ENCODE data around the gene SDK2.

Gene SDK2

DNA sequence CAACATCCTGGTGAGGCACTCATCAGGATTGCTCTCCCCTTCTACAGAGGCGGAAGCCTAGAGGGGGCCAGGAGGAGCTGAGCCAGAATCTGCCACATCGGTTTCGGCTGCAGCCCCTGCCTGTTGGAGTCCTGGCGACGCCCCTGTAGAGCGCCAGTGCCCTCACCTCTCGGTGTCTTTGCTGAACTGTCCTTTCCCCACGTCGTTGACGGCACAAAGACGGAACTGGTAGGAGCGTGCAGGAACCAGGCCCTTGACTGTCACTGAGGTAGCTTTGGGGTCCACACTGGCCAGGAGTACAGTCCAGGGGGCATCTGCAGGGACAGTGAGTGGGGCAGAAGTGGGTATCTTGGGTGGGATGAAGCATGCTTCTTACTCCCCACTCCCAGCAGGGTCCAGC, 222.1 kb downstream of the SDK2 start:
- no peak overlapping the region for H3K4me2 ChIP-seq (ENCODE audit: low read length)
- H4K20me1 ChIP-seq (ENCODE audit: control insufficient read depth, insufficient read depth, low read depth, low read length) = no peaks in the 10 kb centered on the region
- no peaks in the 10 kb centered on the region for H3F3A ChIP-seq (ENCODE audit: control insufficient read depth, insufficient read depth)
- no peaks in the 10 kb centered on the region for H3K36me3 ChIP-seq (ENCODE audit: control insufficient read depth, low read length)
- TF ChIP-seq, protein P1, sequence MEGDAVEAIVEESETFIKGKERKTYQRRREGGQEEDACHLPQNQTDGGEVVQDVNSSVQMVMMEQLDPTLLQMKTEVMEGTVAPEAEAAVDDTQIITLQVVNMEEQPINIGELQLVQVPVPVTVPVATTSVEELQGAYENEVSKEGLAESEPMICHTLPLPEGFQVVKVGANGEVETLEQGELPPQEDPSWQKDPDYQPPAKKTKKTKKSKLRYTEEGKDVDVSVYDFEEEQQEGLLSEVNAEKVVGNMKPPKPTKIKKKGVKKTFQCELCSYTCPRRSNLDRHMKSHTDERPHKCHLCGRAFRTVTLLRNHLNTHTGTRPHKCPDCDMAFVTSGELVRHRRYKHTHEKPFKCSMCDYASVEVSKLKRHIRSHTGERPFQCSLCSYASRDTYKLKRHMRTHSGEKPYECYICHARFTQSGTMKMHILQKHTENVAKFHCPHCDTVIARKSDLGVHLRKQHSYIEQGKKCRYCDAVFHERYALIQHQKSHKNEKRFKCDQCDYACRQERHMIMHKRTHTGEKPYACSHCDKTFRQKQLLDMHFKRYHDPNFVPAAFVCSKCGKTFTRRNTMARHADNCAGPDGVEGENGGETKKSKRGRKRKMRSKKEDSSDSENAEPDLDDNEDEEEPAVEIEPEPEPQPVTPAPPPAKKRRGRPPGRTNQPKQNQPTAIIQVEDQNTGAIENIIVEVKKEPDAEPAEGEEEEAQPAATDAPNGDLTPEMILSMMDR (IDR thresholded peaks at IDR 0.05; ENCODE audit: low read depth, low read length, poor library complexity, severe bottlenecking) = no peak
- no peak for TF ChIP-seq EZH2phosphoT487 (IDR thresholded peaks at IDR 0.05; ENCODE audit: borderline replicate concordance, low read length)
- no peak overlapping the region for H3K4me3 ChIP-seq (ENCODE audit: low read length)
- H3K79me2 ChIP-seq (ENCODE audit: control insufficient read depth, low read length) = no peaks in the 10 kb centered on the region
- H3K9me2 ChIP-seq (replicated peaks; ENCODE audit: control insufficient read depth, low read length) = no peaks in the 10 kb centered on the region
- no peaks in the 10 kb centered on the region for H3K27me3 ChIP-seq (ENCODE audit: control insufficient read depth, low read length)
- H3K9me3 ChIP-seq (ENCODE audit: control insufficient read depth, insufficient read depth, low read length) = no peaks in the 10 kb centered on the region
- no peak overlapping the region for H3K27ac ChIP-seq (ENCODE audit: low read depth, low read length)
- no peaks in the 10 kb centered on the region for H3K4me1 ChIP-seq (ENCODE audit: control insufficient read depth, low read length)

DNA sequence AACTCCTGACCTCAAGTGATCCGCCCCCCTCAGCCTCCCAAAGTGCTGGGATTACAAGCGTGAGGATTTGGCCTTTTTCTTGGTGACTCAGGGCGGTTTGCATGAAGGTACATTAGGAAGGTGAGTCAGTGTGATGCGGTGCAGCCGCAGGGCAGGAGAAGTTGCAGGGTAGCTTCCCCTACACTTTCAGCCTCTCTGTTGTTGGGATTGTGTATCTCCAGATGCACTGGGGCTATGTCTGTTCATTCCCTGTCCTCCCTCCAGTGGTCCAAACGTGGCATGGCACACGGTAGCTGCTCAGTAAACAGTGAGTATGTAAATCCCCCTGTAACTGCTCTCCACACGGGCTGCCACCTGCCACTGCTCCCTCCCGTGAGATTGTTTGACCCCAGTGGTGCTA, 223.3 kb downstream of the SDK2 start:
- Histone ChIP-seq H3K9me2 (replicated peaks; ENCODE audit: control insufficient read depth, low read length) (no peaks in the 10 kb centered on the region), H3K4me1 (ENCODE audit: control insufficient read depth, low read length) (no peaks in the 10 kb centered on the region), H3K27me3 (ENCODE audit: control insufficient read depth, low read length) (no peaks in the 10 kb centered on the region), H3K79me2 (ENCODE audit: control insufficient read depth, low read length) (no peaks in the 10 kb centered on the region), H3K27ac (ENCODE audit: low read depth, low read length) (no peak overlapping the region), H3F3A (ENCODE audit: control insufficient read depth, insufficient read depth) (no peaks in the 10 kb centered on the region), H3K9me3 (ENCODE audit: control insufficient read depth, insufficient read depth, low read length) (no peaks in the 10 kb centered on the region), H3K4me2 (ENCODE audit: low read length) (no peak overlapping the region), H4K20me1 (ENCODE audit: control insufficient read depth, insufficient read depth, low read depth, low read length) (no peaks in the 10 kb centered on the region), H3K4me3 (ENCODE audit: low read length) (no peak overlapping the region), H3K36me3 (ENCODE audit: control insufficient read depth, low read length) (no peaks in the 10 kb centered on the region)
- TF ChIP-seq, protein P1 (IDR thresholded peaks at IDR 0.05; ENCODE audit: low read depth, low read length, poor library complexity, severe bottlenecking) = no peak
- no peak for TF ChIP-seq EZH2phosphoT487 (IDR thresholded peaks at IDR 0.05; ENCODE audit: borderline replicate concordance, low read length)

- H3K4me2 ChIP-seq (ENCODE audit: low read length) = no peak overlapping the region
- no peaks in the 10 kb centered on the region for H4K20me1 ChIP-seq (ENCODE audit: control insufficient read depth, insufficient read depth, low read depth, low read length)
- H3K9me2 ChIP-seq (replicated peaks; ENCODE audit: control insufficient read depth, low read length) = no peaks in the 10 kb centered on the region
- H3K4me3 ChIP-seq (ENCODE audit: low read length) = no peak overlapping the region
- H3K27ac ChIP-seq (ENCODE audit: low read depth, low read length) = no peak overlapping the region
- H3K9me3 ChIP-seq (ENCODE audit: control insufficient read depth, insufficient read depth, low read length) = no peaks in the 10 kb centered on the region
- no peaks in the 10 kb centered on the region for H3K79me2 ChIP-seq (ENCODE audit: control insufficient read depth, low read length)
- no peaks in the 10 kb centered on the region for H3K36me3 ChIP-seq (ENCODE audit: control insufficient read depth, low read length)
- TF ChIP-seq, protein P1 (IDR thresholded peaks at IDR 0.05; ENCODE audit: low read depth, low read length, poor library complexity, severe bottlenecking) = no peak
- TF ChIP-seq EZH2phosphoT487 (IDR thresholded peaks at IDR 0.05; ENCODE audit: borderline replicate concordance, low read length) = no peak
- no peaks in the 10 kb centered on the region for H3F3A ChIP-seq (ENCODE audit: control insufficient read depth, insufficient read depth)
- H3K4me1 ChIP-seq (ENCODE audit: control insufficient read depth, low read length) = no peaks in the 10 kb centered on the region
- H3K27me3 ChIP-seq (ENCODE audit: control insufficient read depth, low read length) = no peaks in the 10 kb centered on the region
These were observed 224.4 kb downstream of the SDK2 start for GRCh38 chr17:73419881-73420280.

DNA sequence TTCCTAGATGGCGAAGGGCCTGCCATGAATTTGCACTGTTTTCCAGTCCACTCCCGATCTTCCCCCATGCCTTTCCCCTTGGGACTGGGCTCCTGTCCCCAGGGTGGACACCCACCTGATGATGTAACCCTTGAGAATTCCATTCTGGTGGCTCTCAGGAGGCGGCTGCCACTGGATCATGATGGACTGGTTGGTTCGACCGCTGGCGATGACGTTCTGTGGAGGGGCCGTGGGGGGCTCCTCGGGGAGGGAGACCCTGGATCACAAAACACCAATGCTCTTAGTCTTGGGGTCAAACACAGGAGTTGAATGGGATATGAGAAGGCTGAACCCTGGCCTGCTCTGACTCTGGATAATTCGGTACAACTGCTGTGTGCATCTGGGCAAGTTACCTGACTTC, 225.2 kb downstream of the SDK2 start:
- H3K4me2 ChIP-seq (ENCODE audit: low read length) = no peak overlapping the region
- H3K4me3 ChIP-seq (ENCODE audit: low read length) = no peak overlapping the region
- H3K27ac ChIP-seq (ENCODE audit: low read depth, low read length) = no peak overlapping the region
- H3K36me3 ChIP-seq (ENCODE audit: control insufficient read depth, low read length) = no peaks in the 10 kb centered on the region
- no peaks in the 10 kb centered on the region for H3K9me2 ChIP-seq (replicated peaks; ENCODE audit: control insufficient read depth, low read length)
- H3K27me3 ChIP-seq (ENCODE audit: control insufficient read depth, low read length) = no peaks in the 10 kb centered on the region
- no peaks in the 10 kb centered on the region for H3K79me2 ChIP-seq (ENCODE audit: control insufficient read depth, low read length)
- H3F3A ChIP-seq (ENCODE audit: control insufficient read depth, insufficient read depth) = no peaks in the 10 kb centered on the region
- TF ChIP-seq, protein P1 (IDR thresholded peaks at IDR 0.05; ENCODE audit: low read depth, low read length, poor library complexity, severe bottlenecking) = no peak
- TF ChIP-seq EZH2phosphoT487 (IDR thresholded peaks at IDR 0.05; ENCODE audit: borderline replicate concordance, low read length) = no peak
- H4K20me1 ChIP-seq (ENCODE audit: control insufficient read depth, insufficient read depth, low read depth, low read length) = no peaks in the 10 kb centered on the region
- no peaks in the 10 kb centered on the region for H3K4me1 ChIP-seq (ENCODE audit: control insufficient read depth, low read length)
- no peaks in the 10 kb centered on the region for H3K9me3 ChIP-seq (ENCODE audit: control insufficient read depth, insufficient read depth, low read length)

Measured in DOHH2 (cell line).